Panc1 (cell line): ENCODE data around the gene UTY.

Source experiments
- CTCF ChIP-seq: fragments of 450-650 bp; IDR thresholded peaks from 2 replicates; pipeline ENCODE4 v1.5.1; 2017; ENCODE audit warnings: mild to moderate bottlenecking
- REST ChIP-seq, 2 experiments: IDR thresholded peaks; 2 replicates each; pipeline ENCODE4 v1.6.1; 2011 to 2012; ENCODE audit warnings: low read depth in 2 of 2, control low read depth in 1 of 2, low read length in 1 of 2, mild to moderate bottlenecking in 1 of 2, moderate library complexity in 1 of 2; ENCODE audit not compliant: insufficient read depth in 1 of 2

- no peak for TF ChIP-seq CTCF
- TF ChIP-seq REST (IDR thresholded peaks at IDR 0.05; ENCODE audit: insufficient read depth in 1 of 2, low read depth in 2 of 2, low read length in 1 of 2): no peak
Observed at GRCh38 chrY:13443146-13443545, 36.7 kb downstream of the UTY start.
